GM18870 (cell line): Measurements from ENCODE around the gene GPR157.

Experiments
- ATAC-seq: cut with Tn5 transposase; IDR thresholded peaks from one replicate; pipeline ENCODE4 v1.9.1; 2021; ENCODE audit warnings: moderate library complexity; ENCODE audit not compliant: unreplicated experiment

Gene GPR157

GRCh38 chr1:9065213-9065751, 63.6 kb downstream of the GPR157 start:
- ATAC-seq: no peak

- no peak for ATAC-seq
These were observed 66.1 kb downstream of the GPR157 start for GRCh38 chr1:9062846-9063245.

- ATAC-seq: no peak
These were observed 66.9 kb downstream of the GPR157 start for GRCh38 chr1:9062021-9062471.

- no peak for ATAC-seq
These were observed 67.5 kb downstream of the GPR157 start for GRCh38 chr1:9061252-9061960.

- no peak for ATAC-seq
These were observed 68.8 kb downstream of the GPR157 start for GRCh38 chr1:9059891-9060744.

- ATAC-seq: no peak
These were observed 70.4 kb downstream of the GPR157 start for GRCh38 chr1:9058465-9058864.

GRCh38 chr1:9057851-9058250, 71.1 kb downstream of the GPR157 start:
- no peak for ATAC-seq

GRCh38 chr1:9052272-9053049, 76.4 kb downstream of the GPR157 start:
- ATAC-seq: no peak

GRCh38 chr1:9051379-9051778, 77.5 kb downstream of the GPR157 start:
- ATAC-seq: no peak

- ATAC-seq: no peak
These were observed 78.1 kb downstream of the GPR157 start for GRCh38 chr1:9050803-9051202.
